ENCODE data around the gene POLR1E.
"Not testable (repeated sequence)": the region's sequence is repeated elsewhere in the genome, so short reads cannot be mapped to it uniquely, and the experiment has no call there.

POLR1E gene

GRCh38 chr9:37474438-37474837 lies 11.3 kb upstream of the POLR1E start:
- Histone ChIP-seq H3K4me3 (no peak overlapping the region), H3K27ac (no peak overlapping the region)
- TF ChIP-seq CTCF (IDR thresholded peaks at IDR 0.05): no peak
- no peak for DNase-seq (ENCODE audit: low spot score)

GRCh38 chr9:37476930-37477329 lies 8.8 kb upstream of the POLR1E start:
- peak; percentile 41 for DNase-seq (ENCODE audit: low spot score)

DNA sequence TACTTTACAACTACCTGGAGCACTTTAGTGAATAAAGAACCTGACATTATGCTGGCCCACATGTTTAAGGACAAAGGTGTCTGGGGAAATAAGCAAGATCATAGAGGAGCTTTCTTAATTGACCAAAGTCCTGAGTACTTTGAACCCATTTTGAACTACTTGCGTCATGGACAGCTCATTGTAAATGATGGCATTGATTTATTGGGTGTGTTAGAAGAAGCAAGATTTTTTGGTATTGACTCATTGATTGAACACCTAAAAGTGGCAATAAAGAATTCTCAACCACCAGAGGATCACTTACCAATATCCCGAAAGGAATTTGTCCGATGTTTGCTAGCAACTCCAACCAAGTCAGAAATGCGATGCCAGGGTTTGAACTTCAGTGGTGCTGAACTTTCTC lies 8.3 kb upstream of the POLR1E start:
- H3K4me3 ChIP-seq; DNase-seq (ENCODE audit: low spot score); H3K27ac ChIP-seq: not testable (repeated sequence)

More at GRCh38 chr9:37476930-37477329, 8.8 kb upstream of the POLR1E start:
- TF ChIP-seq CTCF (IDR thresholded peaks at IDR 0.05): no peak
- Histone ChIP-seq H3K27ac (no peak overlapping the region), H3K4me3 (no peak overlapping the region)

GRCh38 chr9:37477987-37478619 lies 7.6 kb upstream of the POLR1E start:
- H3K4me3 ChIP-seq; DNase-seq (ENCODE audit: low spot score); H3K27ac ChIP-seq: not testable (repeated sequence)

DNA sequence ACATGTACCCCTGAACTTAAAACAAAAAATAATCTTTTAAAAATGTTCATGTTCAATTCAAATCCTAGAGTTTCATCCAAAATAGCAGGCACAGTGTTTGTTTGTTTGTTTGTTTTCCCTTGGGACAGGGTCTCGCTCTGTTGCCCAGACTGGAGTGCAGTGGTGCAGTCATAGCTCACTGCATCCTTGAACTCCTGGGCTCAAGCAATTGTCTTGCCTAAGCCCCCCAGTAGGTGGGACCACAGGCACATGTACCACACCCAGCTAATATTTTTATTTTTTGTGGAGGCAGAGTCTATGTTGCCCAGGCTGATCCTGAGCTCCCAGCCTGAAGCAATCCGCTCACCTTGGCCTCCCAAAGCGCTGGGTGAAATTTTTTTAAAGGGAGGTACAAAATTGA lies 5.0 kb upstream of the POLR1E start:
- no peak for TF ChIP-seq CTCF (IDR thresholded peaks at IDR 0.05)
- no peak overlapping the region for H3K27ac ChIP-seq
- no peak for DNase-seq (ENCODE audit: low spot score)
- no peak overlapping the region for H3K4me3 ChIP-seq

GRCh38 chr9:37486256-37486615 lies 488 bp downstream of the POLR1E start:
- H3K27ac ChIP-seq: peak overlapping the region; percentile 82 to 94
- no peak for TF ChIP-seq CTCF (IDR thresholded peaks at IDR 0.05)

GRCh38 chr9:37486616-37487548 lies 1.1 kb downstream of the POLR1E start:
- Histone ChIP-seq H3K27ac (peak overlapping the region; percentile 82 to 94), H3K4me3 (peak overlapping the region; percentile 94)
- TF ChIP-seq CTCF (IDR thresholded peaks at IDR 0.05): no peak
- DNase-seq (ENCODE audit: low spot score): peak; percentile 84

More at GRCh38 chr9:37486256-37486615, 488 bp downstream of the POLR1E start:
- peak overlapping the region; percentile 94 for H3K4me3 ChIP-seq
- no peak for DNase-seq (ENCODE audit: low spot score)

DNA sequence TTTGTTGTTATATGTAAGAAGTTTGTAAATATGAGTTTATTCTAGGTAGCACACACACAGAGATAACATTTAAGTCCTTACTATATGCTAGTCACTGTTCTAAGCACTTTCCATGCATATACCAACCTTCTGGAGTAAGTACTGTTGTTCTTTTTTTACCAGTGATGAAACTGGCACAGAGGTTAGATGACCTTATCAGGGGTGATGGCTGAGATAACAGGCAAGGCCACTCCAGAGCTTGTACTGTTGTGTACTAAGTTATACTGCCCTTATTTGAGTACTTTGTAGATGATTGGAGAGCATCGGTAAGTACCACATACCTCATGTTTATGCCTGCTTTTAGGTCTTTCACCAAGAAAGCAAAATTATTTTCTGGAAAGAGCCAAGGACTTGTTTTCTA lies 6.2 kb downstream of the POLR1E start:
- Histone ChIP-seq H3K27ac (no peak overlapping the region), H3K4me3 (no peak overlapping the region)
- no peak for DNase-seq (ENCODE audit: low spot score)
- TF ChIP-seq CTCF (IDR thresholded peaks at IDR 0.05): no peak
